A549 (cell line): ENCODE measurements around the gene GAS6. TPM values are rescaled to one million over a fixed set of nuclear protein-coding genes. Genes with fewer than 3 reads are reported as not detected.
A peak's percentile ranks its signal among the peaks of the same experiment; 100 is the strongest.

Experiments used
- ATAC-seq, 2 experiments: fragments of 200-7000 bp in 1 of 2; fragments of >200 bp in 1 of 2; cut with Nextera tagmentation in 1 of 2; cut with Tn5 transposase in 1 of 2; 3 replicates each; pipeline versions ENCODE4 v1.8.0 to v1.9.1; 2018 to 2020; ENCODE audit warnings: mild to moderate bottlenecking in 1 of 2, moderate library complexity in 1 of 2
- CTCF ChIA-PET: fragments of 300-600 bp; sonication (Branson Sonifier 250); formaldehyde crosslinking; extraction: SDS; loops from one replicate; lab custom pipeline; 2021; ENCODE audit warnings: antibody characterized with exemption, inconsistent platforms; lab: Yijun Ruan, JAX
- POLR2A ChIA-PET: fragments of 350-600 bp; formaldehyde crosslinking; extraction: SDS; loops from one replicate; lab custom pipeline; 2021; ENCODE audit warnings: antibody characterized with exemption, inconsistent platforms; lab: Yijun Ruan, JAX
- DNase-seq, 2 experiments: peaks; one replicate each; pipeline versions ENCODE4 v3.0.0 to v3.0.0-alpha.2; 2011 to 2016; ENCODE audit warnings: low read depth in 1 of 2, low spot score in 1 of 2
- FAIRE-seq: peaks from 2 replicates; lab custom pipeline; 2011; peaks lifted over from hg19 to GRCh38; lab: Jason Lieb, UNC
- H3K27ac ChIP-seq, 2 experiments: fragments of >200 bp; sonication (Bioruptor Twin); formaldehyde crosslinking; 3 replicates each; pipeline ENCODE4 v1.5.1; 2016 to 2017
- H3K4me1 ChIP-seq: fragments of >200 bp; sonication (Bioruptor Twin); formaldehyde crosslinking; 3 replicates; pipeline ENCODE4 v1.6.1; 2016
- H3K4me2 ChIP-seq: fragments of >200 bp; sonication (Bioruptor Twin); formaldehyde crosslinking; 3 replicates; pipeline ENCODE4 v1.6.1; 2016
- H3K4me3 ChIP-seq: fragments of >200 bp; sonication (Bioruptor Twin); formaldehyde crosslinking; 3 replicates; pipeline ENCODE4 v1.5.1; 2016
- H3K9me3 ChIP-seq: fragments of >200 bp; sonication (Bioruptor Twin); formaldehyde crosslinking; 3 replicates; pipeline ENCODE4 v1.6.1; 2016
- BHLHE40 ChIP-seq: IDR thresholded peaks from 2 replicates; pipeline ENCODE4 v1.6.1; 2012; ENCODE audit warnings: low read depth, low read length, inconsistent platforms
- CBX2 ChIP-seq: fragments of 200-600 bp; sonication (generic); IDR thresholded peaks from 2 replicates; pipeline ENCODE4 v1.6.1; 2016; ENCODE audit warnings: low read depth, mild to moderate bottlenecking, borderline replicate concordance
- CBX8 ChIP-seq: fragments of 200-600 bp; sonication (generic); IDR thresholded peaks from 2 replicates; pipeline ENCODE4 v1.6.1; 2016
- CEBPB ChIP-seq, 2 experiments: fragments of >200 bp in 1 of 2; sonication (Bioruptor Twin) in 1 of 2; formaldehyde crosslinking in 1 of 2; IDR thresholded peaks; 2 replicates each; pipeline ENCODE4 v1.6.1; 2012 to 2016
- EHMT2 ChIP-seq: fragments of 200-600 bp; sonication (generic); IDR thresholded peaks from 2 replicates; pipeline ENCODE4 v1.6.1; 2016; ENCODE audit warnings: antibody characterized with exemption, low read depth, mild to moderate bottlenecking, moderate library complexity
- ESRRA ChIP-seq: fragments of 150-350 bp; IDR thresholded peaks from 2 replicates; pipeline ENCODE4 v1.6.1; 2014; ENCODE audit warnings: mild to moderate bottlenecking, low read length, borderline replicate concordance
- FOSB ChIP-seq: fragments of 250-450 bp; sonication (Bioruptor Pico); IDR thresholded peaks from 2 replicates; pipeline ENCODE4 v1.5.0; 2020; ENCODE audit warnings: mild to moderate bottlenecking, moderate library complexity
- FOXS1 ChIP-seq: fragments of 250-450 bp; sonication (Bioruptor Pico); IDR thresholded peaks from 2 replicates; pipeline ENCODE4 v1.5.0; 2020; ENCODE audit warnings: mild to moderate bottlenecking, moderate library complexity
- HEYL ChIP-seq: fragments of 250-450 bp; sonication (Bioruptor Pico); IDR thresholded peaks from 2 replicates; pipeline ENCODE4 v1.8.0; 2021; ENCODE audit warnings: mild to moderate bottlenecking, moderate library complexity
- HOXB5 ChIP-seq: fragments of 250-450 bp; sonication (Bioruptor Pico); IDR thresholded peaks from 2 replicates; pipeline ENCODE4 v1.5.0; 2020; ENCODE audit warnings: mild to moderate bottlenecking, moderate library complexity
- JUN ChIP-seq, 2 experiments: fragments of >200 bp; sonication (Bioruptor Twin); formaldehyde crosslinking; IDR thresholded peaks; 2 replicates in 1 of 2; 3 replicates in 1 of 2; pipeline ENCODE4 v1.6.1; 2016 to 2017
- JUNB ChIP-seq: fragments of >200 bp; sonication (Bioruptor Twin); formaldehyde crosslinking; IDR thresholded peaks from 2 replicates; pipeline ENCODE4 v1.6.1; 2016
- KDM5A ChIP-seq: fragments of 200-600 bp; sonication (generic); IDR thresholded peaks from 2 replicates; pipeline ENCODE4 v1.6.1; 2016; ENCODE audit warnings: antibody characterized with exemption, mild to moderate bottlenecking
- MAX ChIP-seq: IDR thresholded peaks from 2 replicates; pipeline ENCODE4 v1.6.1; 2012
- MAZ ChIP-seq: fragments of 150-350 bp; IDR thresholded peaks from 2 replicates; pipeline ENCODE4 v1.6.1; 2014; ENCODE audit warnings: antibody characterized with exemption, low read depth, low read length, borderline replicate concordance
- NPAS2 ChIP-seq: fragments of 250-450 bp; sonication (Bioruptor Pico); IDR thresholded peaks from 2 replicates; pipeline ENCODE4 v1.8.0; 2022; ENCODE audit warnings: mild to moderate bottlenecking, moderate library complexity, borderline replicate concordance
- NR3C1 ChIP-seq: fragments of >200 bp; sonication (Bioruptor Twin); formaldehyde crosslinking; IDR thresholded peaks from 3 replicates; pipeline ENCODE4 v1.6.1; 2017
- RARB ChIP-seq: fragments of 250-450 bp; sonication (Bioruptor Pico); IDR thresholded peaks from 2 replicates; pipeline ENCODE4 v1.8.0; 2021; ENCODE audit warnings: mild to moderate bottlenecking, moderate library complexity
- RCOR1 ChIP-seq: fragments of 150-350 bp; IDR thresholded peaks from 2 replicates; pipeline ENCODE4 v1.6.1; 2014; ENCODE audit warnings: antibody characterized with exemption, low read length, low read depth
- REST ChIP-seq: fragments of 200-600 bp; sonication (generic); IDR thresholded peaks from 2 replicates; pipeline ENCODE4 v1.6.1; 2016; ENCODE audit warnings: antibody characterized with exemption, mild to moderate bottlenecking, moderate library complexity
- RNF2 ChIP-seq: fragments of 200-600 bp; sonication (generic); IDR thresholded peaks from 2 replicates; pipeline ENCODE4 v1.6.1; 2016; ENCODE audit warnings: low read depth, mild to moderate bottlenecking, antibody characterized with exemption, moderate library complexity, borderline replicate concordance
- SMC3 ChIP-seq: fragments of >200 bp; sonication (Bioruptor Twin); formaldehyde crosslinking; IDR thresholded peaks from 3 replicates; pipeline ENCODE4 v1.6.1; 2018; ENCODE audit warnings: inconsistent platforms
- SREBF2 ChIP-seq: fragments of 450-650 bp; IDR thresholded peaks from 2 replicates; pipeline ENCODE4 v1.6.1; 2014; ENCODE audit warnings: mild to moderate bottlenecking, moderate library complexity
- USF2 ChIP-seq: fragments of 450-650 bp; IDR thresholded peaks from 2 replicates; pipeline ENCODE4 v1.6.1; 2014; ENCODE audit warnings: antibody characterized with exemption
- ZFP36 ChIP-seq: fragments of 450-650 bp; IDR thresholded peaks from 2 replicates; pipeline ENCODE4 v1.6.1; 2014; ENCODE audit warnings: borderline replicate concordance; ENCODE audit not compliant: partially characterized antibody
- ZSCAN20 ChIP-seq: fragments of 250-450 bp; sonication (Bioruptor Pico); IDR thresholded peaks from 2 replicates; pipeline ENCODE4 v1.8.0; 2022; ENCODE audit warnings: mild to moderate bottlenecking, moderate library complexity
- WGBS: methylation state at CpG from one replicate; pipeline ENCODE4 v1.1.6; 2017; ENCODE audit errors: missing lambda C conversion rate; 5-methylcytosine and 5-hydroxymethylcytosine counted together
- polyA plus RNA-seq, 4 experiments: library from polyadenylated mRNA; depleted of rRNA in 3 of 4; stranded (reverse); fragments of >200 nt; fragmentation: RNase III in 1 of 4; extraction: RNeasy Plus Mini Kit Qiagen cat#74134 plus additional on column Dnase treatment in 1 of 4; gene quantifications; 2 replicates in 3 of 4; 3 replicates in 1 of 4; pipeline ENCODE4 v1.2.3, GENCODE V29; 2011 to 2017
- TF ChIP-seq, protein P1 (sequence below): fragments of >200 bp; sonication (Bioruptor Twin); formaldehyde crosslinking; IDR thresholded peaks from 2 replicates; pipeline ENCODE4 v1.6.1; 2016

Gene GAS6
- polyA plus RNA-seq, 2 of the 4 experiments (the other 2 are of a cell fraction) = 3.5 to 5.7 TPM

GRCh38 chr13:113822956-113823744, 40.7 kb downstream of the GAS6 start:
- FAIRE-seq = no peak
- WGBS = 92% methylated on average over 22 of the region's 45 CpGs
- no peak for ATAC-seq
- ChIA-PET POLR2A (interaction anchor here (0.6 kb wide), 1 partner anchor 14 kb away, joined by 3 read pairs; no protein-coding TSS in a partner anchor), CTCF (interaction anchor here (1.1 to 2.0 kb wide), 2 partner anchors 17 to 124 kb away, joined by 3 to 7 read pairs; no protein-coding TSS in a partner anchor)
- H3K4me2 ChIP-seq = no peak overlapping the region
- H3K27ac ChIP-seq = peak overlapping the region in 1 of 2 experiments; percentile 92; a peak in 2 of 6 replicates
- no peak overlapping the region for H3K4me3 ChIP-seq
- H3K9me3 ChIP-seq = no peaks in the 10 kb centered on the region
- no peak for DNase-seq
- peaks cover 22% of the 10 kb centered on the region for H3K4me1 ChIP-seq
- no peak for TF ChIP-seq RCOR1
- no peak for TF ChIP-seq FOSB (CRISPR knock-in tag)
- TF ChIP-seq RNF2 = no peak
- no peak for TF ChIP-seq HEYL (CRISPR knock-in tag)
- no peak for TF ChIP-seq MAZ
- TF ChIP-seq HOXB5 (CRISPR knock-in tag) = no peak
- no peak for TF ChIP-seq EHMT2
- no peak for TF ChIP-seq JUNB
- no peak for TF ChIP-seq CBX8
- TF ChIP-seq KDM5A = no peak
- no peak for TF ChIP-seq CEBPB (IDR thresholded peaks at IDR 0.05)

GRCh38 chr13:113822266-113822665, 41.6 kb downstream of the GAS6 start:
- H3K4me1 ChIP-seq = peaks cover 27% of the 10 kb centered on the region
- H3K9me3 ChIP-seq = no peaks in the 10 kb centered on the region
- ChIA-PET POLR2A (no interaction called here), CTCF (interaction anchor here (0.6 kb wide), 1 partner anchor 402 kb away, joined by 4 read pairs; no protein-coding TSS in a partner anchor)
- no peak for TF ChIP-seq FOSB (CRISPR knock-in tag)
- TF ChIP-seq ZFP36 = no peak
- no peak for TF ChIP-seq CBX8
- TF ChIP-seq SMC3 = no peak
- TF ChIP-seq CBX2 = no peak
- TF ChIP-seq JUN (IDR thresholded peaks at IDR 0.05) = no peak
- TF ChIP-seq RNF2 = no peak
- no peak for TF ChIP-seq SREBF2
- no peak for TF ChIP-seq BHLHE40
- TF ChIP-seq RARB = no peak
- TF ChIP-seq HOXB5 (CRISPR knock-in tag) = no peak
- no peak for TF ChIP-seq MAX
- TF ChIP-seq FOXS1 (CRISPR knock-in tag) = no peak
- TF ChIP-seq USF2 = no peak
- 100% methylated on average over 3 of the region's 12 CpGs for WGBS
- no peak overlapping the region for H3K4me3 ChIP-seq
- no peak for DNase-seq
- no peak overlapping the region for H3K4me2 ChIP-seq
- no peak for ATAC-seq
- FAIRE-seq = no peak
- H3K27ac ChIP-seq = peak overlapping the region; percentile 76 to 92; a peak in 5 of 6 replicates

DNA sequence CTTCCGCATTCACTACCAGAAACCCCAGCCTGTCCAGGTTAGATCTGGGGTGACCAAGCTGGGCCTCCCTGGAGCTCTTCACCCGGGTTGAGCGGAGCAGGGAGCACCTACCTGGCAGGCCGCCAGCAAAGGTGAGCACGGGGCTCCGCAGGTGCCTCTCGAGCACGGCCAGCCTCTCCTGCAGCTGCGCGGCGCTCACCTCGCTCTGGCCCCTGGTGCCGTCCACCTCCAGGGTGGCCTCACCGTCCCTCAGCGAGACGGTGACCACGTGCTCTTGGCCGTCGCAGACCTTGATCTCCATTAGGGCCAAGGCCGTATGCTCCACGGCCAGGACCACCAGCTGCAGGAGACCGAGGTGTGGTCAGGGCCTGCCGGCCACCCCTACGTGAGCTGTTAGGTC, 42.0 kb downstream of the GAS6 start:
- CTCF ChIA-PET = interaction anchor here (0.6 kb wide), 1 partner anchor 402 kb away, joined by 4 read pairs; no protein-coding TSS in a partner anchor
- no peak for FAIRE-seq
- TF ChIP-seq, protein P1, sequence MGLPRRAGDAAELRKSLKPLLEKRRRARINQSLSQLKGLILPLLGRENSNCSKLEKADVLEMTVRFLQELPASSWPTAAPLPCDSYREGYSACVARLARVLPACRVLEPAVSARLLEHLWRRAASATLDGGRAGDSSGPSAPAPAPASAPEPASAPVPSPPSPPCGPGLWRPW = no peak
- TF ChIP-seq ZSCAN20 (CRISPR knock-in tag) (no peak), NPAS2 (CRISPR knock-in tag) (no peak), HOXB5 (CRISPR knock-in tag) (no peak), REST (no peak), ESRRA (no peak), NR3C1 (no peak), KDM5A (no peak)
- H3K4me3 ChIP-seq = no peak overlapping the region
- WGBS = 84% methylated on average over 3 of the region's 24 CpGs
- H3K27ac ChIP-seq = peak overlapping the region; percentile 76 to 92
- ATAC-seq = no peak
- POLR2A ChIA-PET = interaction anchor here (2.8 kb wide), 1 partner anchor 16 kb away, joined by 10 read pairs; no protein-coding TSS in a partner anchor
- H3K9me3 ChIP-seq = no peaks in the 10 kb centered on the region
- DNase-seq = no peak
- H3K4me2 ChIP-seq = peak overlapping the region; percentile 63
- H3K4me1 ChIP-seq = peaks cover 30% of the 10 kb centered on the region
